Right lung (tissue), 5 donors: Measurements from ENCODE around the gene P2RY6. TPM values are rescaled to one million over a fixed set of nuclear protein-coding genes. Genes with fewer than 3 reads are reported as not detected.
A peak's percentile ranks its signal among the peaks of the same experiment; 100 is the strongest.

Experiments used
- DNase-seq, 2 donors: peaks; one replicate each; pipeline ENCODE4 v3.0.0-alpha.2; 2013
- polyA plus RNA-seq, 5 donors: library from polyadenylated mRNA; unstranded; fragments of 120-200 nt; gene quantifications; one replicate each; pipeline versions ENCODE4 v1.2.1 to v1.2.3, GENCODE V29; 2013; ENCODE audit warnings: inconsistent platforms in 1 of 5, low replicate concordance in 1 of 5; ENCODE audit not compliant: insufficient read length in 5 of 5, insufficient read depth in 1 of 5

The P2RY6 gene
- polyA plus RNA-seq, 5 donors = 1.2 to 2.7 (median 1.8) TPM

GRCh38 chr11:73331138-73331916 is 59.2 kb downstream of the P2RY6 start:
- peak; percentile 61 to 73 for DNase-seq

DNA sequence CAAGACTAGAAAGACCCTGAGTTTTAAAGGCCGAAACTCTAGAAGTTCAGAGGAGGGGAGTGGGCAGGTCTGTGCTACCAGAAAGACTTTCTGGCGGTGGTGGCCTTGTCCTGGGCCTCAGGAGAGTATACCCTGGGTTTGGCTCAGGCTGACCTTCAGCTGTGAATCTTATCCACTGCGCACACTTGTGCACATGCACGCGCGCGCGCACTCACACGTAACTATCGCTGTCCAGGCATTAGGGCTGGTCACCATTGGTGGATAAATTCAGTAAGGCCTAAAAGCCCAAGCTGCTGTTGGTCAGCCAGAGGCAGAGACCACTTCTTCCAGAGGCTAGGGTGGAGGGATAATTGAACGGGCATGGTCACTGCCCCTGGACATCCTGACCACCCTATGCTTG is 61.0 kb downstream of the P2RY6 start:
- DNase-seq = no peak

GRCh38 chr11:73333640-73334383 is 61.7 kb downstream of the P2RY6 start:
- no peak for DNase-seq

- DNase-seq = no peak
Measured at GRCh38 chr11:73334384-73335203, 62.5 kb downstream of the P2RY6 start.

DNA sequence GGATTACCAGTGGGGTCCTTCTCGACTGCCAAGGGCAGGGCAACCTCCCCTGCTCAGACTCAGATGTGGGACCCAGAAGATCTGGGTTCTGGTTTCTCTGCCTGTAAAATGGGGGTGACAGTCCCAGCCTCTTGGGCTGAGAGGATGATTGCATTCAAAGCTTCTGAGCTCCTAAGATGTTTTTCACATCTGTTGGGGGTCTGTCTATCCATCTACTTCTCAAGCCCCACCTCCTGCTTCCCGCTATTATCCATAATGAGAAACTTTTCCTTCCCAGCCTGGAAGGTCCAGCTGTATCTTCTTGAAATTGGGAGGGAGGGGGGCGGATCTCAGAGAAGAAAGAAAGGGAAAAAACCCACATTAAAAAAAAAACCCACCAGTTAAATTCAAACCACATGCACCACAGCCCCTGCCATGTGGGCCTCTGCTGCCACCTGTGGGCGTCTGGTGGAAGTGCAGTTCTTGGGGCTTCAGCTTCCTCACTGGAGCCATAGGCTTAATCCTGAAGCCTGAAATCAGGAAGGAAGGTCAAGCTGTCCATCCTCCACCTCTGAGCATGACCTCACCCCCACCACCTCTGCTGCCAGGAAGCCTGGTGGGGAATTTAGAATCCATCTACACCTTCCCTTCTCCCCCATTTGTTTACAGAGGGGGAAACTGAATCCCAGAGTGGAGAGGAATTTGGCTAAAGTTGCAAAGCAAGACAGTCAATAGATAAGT is 63.2 kb downstream of the P2RY6 start:
- DNase-seq = peak; percentile 82 to 87

DNA sequence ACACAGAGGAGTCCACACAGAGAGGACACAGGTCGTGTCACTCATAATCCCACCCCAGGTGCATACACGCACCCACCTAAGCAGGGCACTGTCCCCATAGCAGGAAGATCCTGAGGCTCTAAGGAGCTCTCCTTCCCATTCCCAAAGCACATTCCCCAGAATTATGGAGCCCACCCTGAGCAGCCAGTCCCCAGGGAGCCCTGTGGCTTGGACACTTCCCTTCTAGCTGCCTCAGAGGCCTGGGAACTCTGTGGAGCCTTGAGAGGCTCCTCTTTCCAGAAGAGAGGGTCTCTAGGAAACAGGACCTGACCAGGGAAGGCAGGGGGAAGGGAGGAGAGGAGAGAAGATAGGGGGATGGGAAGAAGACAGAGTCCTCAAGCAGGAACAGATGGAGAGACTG is 65.7 kb downstream of the P2RY6 start:
- DNase-seq = no peak

DNA sequence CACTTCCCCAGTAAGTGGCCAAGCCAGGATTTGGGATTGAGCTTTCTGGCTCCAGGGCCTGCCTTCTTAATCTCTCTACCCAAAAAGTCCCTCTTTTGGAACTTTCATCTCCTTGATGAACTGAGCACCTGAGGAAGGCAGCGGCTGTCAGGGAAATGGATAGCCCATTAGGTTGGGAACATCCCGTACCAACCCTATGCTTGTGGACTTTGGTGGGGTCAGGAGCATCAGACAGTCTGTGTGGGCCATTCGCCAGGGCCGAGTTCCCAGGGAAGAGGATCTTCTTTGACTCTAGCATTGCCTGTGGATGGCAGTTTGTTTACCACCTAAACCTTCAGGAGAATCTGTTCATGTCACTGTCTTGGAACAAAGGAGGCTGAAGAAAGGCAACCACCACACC is 66.1 kb downstream of the P2RY6 start:
- DNase-seq = no peak

DNA sequence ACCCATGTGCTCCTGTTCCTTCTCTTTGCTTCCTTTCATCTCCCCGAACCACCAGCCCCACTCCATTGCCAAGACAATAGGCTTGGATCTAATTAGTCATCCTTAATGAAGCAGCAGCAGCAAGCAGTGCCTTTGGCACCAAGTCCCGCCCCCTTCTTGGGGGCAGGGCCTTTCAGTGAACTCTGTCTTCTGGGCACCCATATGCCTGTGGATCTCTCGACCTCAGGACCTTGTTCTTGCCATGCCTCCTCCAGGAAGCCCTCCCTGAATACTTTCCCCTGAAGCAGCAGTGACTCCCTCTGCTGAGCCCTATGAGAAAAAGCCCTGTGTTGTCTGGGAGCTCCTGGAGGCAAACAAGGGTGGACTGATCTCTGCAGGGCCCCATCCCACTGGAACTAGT is 68.0 kb downstream of the P2RY6 start:
- no peak for DNase-seq

DNA sequence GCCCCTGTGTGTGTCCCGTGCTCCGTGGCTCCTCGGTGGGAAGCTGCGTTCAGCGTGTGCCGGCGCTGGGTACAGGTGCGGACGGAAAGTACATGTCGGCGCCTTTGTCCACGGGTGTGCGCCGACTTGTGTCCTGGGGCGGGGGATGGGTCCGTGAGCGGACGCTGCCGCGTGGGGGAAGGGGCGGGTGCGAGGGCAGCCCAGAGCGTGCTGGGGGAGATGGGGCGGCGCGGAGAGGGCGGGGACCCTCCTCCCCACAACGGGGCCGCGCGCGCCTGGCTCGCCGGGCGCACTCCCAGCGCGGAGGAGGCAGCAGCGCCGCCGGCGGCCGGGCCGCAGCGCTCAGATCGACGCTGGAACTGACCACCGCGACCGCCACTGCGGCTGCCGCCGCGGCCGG is 70.5 kb downstream of the P2RY6 start:
- DNase-seq = no peak

GRCh38 chr11:73343076-73343873 is 71.1 kb downstream of the P2RY6 start:
- DNase-seq = no peak

- no peak for DNase-seq
Measured at GRCh38 chr11:73344191-73344607, 72.1 kb downstream of the P2RY6 start.

DNA sequence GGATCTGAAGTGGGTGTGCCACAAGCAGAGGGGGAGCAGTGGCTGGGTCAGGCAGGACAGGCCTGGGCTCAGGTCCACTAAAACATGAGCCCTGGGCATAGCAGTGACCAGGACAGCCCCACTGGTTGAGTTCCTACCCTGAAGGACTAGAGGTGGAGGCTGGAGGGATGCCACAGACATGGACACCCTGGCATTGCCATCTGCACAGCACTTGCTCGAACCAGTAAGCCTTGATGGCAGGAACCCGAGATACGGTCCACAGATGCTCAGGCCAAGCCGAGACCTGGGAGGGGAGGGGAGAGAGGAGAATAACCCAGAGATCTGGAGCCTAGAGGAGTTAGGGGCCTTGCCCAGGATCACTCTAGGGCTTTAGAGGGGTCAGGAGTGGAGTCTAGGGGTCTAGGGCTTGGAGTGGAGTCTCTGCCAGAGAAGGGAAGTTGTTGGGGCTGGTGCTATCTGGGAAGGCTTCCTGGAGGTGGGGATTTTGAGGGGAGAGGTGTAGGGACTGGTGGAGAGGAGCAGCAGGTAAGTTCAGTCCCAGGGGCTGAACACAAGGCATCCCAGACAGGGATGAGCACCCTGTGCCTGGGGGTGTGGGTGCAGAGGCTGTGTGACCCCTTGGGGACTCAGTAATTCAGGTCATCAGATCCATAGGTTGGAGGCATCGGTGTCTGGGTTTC is 73.5 kb downstream of the P2RY6 start:
- DNase-seq = no peak

DNA sequence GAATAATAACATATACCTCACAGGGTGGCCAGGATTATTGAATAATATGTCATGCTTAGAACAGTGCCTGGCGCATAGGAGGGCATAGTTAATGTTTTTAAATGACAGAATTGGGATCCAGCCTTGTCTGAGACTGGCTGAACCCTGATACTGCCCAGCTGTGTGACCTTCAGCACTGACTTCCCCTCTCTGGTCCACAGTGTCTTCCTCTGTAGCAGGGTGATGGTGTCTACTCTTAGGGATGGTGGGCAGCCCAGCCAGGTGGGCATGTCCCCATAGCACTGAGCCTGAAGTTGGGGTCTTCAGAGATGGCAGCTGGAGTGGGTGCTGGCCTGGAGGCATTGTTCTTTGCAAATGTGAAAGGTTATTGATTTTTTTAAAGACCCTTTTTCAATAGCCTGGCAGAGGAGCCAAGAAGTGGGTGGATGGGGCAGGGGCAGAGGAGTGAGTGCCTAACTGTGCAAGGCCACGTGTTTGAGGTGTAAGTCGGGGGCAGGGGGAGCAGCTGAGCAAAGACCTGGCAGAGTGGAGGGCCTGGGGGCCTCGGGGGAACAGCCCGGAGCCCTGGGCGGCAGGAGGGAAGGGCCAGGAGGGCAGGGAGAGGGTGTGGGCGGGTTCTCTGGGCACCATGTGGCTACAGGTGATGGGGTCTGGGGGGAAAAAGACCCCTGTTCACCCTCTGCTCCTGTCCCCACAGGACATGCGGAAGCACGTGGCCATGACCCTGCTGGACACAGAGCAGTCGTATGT is 74.2 kb downstream of the P2RY6 start:
- DNase-seq = no peak

- DNase-seq = no peak
Measured at GRCh38 chr11:73347067-73347466, 74.9 kb downstream of the P2RY6 start.

Other genes starting within 250 kb of the P2RY6 start
- 10 to 100 TPM; 37.4 to 51.9 (median 48.5) TPM for gene FCHSD2, start 130.0 kb upstream of the P2RY6 start, polyA plus RNA-seq
- 1 to 10 TPM in 3 of 5 donors, under 1 TPM in 2; 0.86 to 1.5 (median 1.1) TPM for gene P2RY2, start 54.1 kb upstream of the P2RY6 start, polyA plus RNA-seq
- gene ARHGEF17, start 35.9 kb downstream of the P2RY6 start, polyA plus RNA-seq = 10 to 100 TPM; 54.0 to 91.6 (median 85.9) TPM
- 1 to 10 TPM; 2.9 to 4.8 (median 3.4) TPM for gene RELT, start 104.1 kb downstream of the P2RY6 start, polyA plus RNA-seq